HG02610 (cell line): ENCODE data around the gene AICDA.
"Not testable (repeated sequence)": the region's sequence is repeated elsewhere in the genome, so short reads cannot be mapped to it uniquely, and the experiment has no call there.

Experiments used
- ATAC-seq: cut with Tn5 transposase; IDR thresholded peaks from one replicate; pipeline ENCODE4 v1.9.1; 2021; ENCODE audit warnings: mild to moderate bottlenecking, moderate library complexity; ENCODE audit not compliant: unreplicated experiment

Gene AICDA

GRCh38 chr12:8612629-8613028, at the start of gene AICDA:
TSS of gene AICDA (minus strand) at chr12:8612859. CDS start at chr12:8612767, 92 bp downstream.
- no peak for ATAC-seq

GRCh38 chr12:8661751-8662150, 49.1 kb upstream of the AICDA start:
- no peak for ATAC-seq

DNA sequence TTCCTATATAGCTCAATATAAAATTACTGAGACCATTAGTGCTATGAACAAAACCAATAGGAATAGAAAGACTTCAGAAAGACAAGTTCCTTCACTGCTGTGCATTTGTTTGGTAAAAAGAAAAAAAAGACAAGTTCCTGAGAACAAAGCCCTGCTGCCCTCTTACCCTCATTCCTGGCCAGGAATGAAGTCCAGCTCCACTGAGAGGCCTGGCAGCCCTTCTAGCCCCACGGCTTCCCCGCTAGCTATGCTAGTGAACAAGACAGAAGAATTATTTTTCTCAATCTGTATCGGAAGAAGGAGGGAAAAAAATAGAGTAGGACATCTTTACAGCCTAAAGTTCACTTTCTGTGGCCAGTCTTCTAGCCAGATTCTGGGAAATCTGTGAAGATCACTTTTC, 48.4 kb upstream of the AICDA start:
- no peak for ATAC-seq

DNA sequence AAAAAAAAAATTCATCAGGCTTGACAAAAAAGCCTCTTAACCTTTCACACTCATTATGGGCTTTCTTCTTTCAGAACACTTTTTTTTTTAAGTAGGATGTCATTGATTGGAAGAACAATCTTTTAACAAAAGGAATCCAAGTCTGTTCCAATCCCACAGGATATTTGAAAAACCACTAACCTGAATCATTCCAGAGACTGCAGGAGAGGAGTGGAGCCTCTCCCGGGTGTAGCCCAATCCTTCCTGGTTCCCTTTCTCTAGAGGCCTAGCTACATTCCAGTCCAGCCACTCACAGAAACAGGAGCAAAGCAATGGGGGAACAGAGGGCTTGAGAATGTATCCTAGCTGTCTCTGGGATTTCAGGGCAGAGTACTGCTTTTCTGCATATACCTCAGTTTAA, 45.7 kb upstream of the AICDA start:
- no peak for ATAC-seq

DNA sequence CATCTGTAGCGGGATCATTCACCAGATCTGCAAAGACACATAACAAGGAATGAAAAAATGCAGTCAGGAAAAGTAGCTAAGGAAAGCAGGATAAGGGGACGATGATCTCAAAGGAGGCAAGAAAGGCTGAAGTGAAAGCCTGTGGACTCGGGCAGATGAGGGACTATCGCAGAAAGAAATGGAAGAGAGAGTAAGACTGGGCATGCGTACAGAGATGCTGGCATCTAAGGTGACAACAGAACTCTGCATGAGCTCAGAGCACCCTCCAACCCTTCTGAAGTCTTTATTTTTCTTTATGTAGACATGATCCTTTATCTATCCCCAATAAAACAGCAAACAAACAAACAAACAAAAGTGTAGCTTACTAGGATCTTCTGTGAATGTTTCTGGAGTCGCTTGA, 42.8 kb upstream of the AICDA start:
- ATAC-seq = no peak

DNA sequence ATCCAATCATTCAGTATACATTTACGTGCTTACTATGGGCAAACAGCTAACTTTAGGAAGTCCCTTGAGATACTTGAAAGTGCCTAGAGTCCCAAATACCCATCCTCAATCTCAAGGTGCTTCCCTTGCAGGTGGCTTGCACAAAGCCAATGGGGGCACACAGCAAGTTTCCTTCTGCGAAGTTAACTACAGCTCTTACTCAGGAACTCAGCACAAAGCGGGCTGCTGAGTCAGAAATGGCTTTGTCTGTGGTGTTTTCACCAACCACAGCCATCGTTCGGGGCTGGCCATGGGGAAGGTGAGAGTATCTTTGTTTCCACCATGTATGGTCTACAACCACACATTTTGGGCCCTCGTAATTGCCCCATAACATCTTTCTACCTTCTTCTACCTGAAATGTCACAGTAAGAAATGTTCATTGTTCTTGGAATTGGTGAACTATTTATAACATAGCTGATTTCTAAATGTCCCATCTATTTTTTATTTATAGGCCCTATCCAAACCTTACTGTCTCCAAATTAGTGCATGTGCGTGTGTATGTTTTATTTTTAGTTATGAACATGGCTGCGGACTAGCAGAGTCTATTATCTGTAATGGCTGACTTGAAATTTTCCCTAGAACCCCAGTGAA, 36.0 kb upstream of the AICDA start:
- peak; percentile 82 for ATAC-seq

GRCh38 chr12:8647968-8648367, 35.3 kb upstream of the AICDA start:
- ATAC-seq = no peak

- peak; percentile 53 for ATAC-seq
Observed at GRCh38 chr12:8644345-8645248, 31.9 kb upstream of the AICDA start.

DNA sequence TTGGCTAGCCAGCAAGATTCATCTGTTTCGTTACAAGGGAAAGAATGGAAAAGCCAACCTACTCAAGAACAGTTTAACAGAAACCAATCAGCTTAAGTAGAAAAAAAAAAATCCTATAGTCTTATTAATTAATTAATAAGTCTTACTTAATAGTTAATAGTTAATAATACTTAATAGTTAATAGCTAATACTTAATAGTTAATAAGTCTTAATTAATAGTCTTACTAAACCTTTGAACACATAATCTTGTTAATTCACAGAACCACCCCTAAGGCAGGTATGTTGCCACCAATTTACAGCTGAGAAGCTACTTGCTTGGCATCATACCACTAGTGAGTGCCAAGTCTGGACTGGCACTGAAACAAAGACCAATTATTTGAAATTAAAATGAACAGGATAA, 30.1 kb upstream of the AICDA start:
- ATAC-seq = no peak

DNA sequence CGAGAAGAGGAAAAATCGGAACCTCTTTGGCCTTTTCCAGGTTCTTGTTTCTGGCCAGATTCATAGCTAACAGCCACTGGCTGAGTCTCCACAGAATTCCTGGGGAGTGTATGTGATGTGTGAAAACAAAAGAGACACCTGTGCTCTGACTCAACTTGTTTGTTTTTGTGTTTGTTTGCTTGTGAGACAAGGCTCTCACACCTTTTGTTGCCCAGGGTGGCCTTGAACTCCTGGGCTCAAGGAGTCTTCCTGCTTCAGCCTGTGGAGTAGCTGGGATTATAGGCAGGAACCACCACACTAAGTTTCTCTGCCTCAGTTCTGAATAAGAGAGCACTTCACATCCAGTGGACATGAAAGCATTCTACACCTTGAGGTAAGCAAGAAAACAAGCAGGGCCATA, 27.3 kb upstream of the AICDA start:
- no peak for ATAC-seq

DNA sequence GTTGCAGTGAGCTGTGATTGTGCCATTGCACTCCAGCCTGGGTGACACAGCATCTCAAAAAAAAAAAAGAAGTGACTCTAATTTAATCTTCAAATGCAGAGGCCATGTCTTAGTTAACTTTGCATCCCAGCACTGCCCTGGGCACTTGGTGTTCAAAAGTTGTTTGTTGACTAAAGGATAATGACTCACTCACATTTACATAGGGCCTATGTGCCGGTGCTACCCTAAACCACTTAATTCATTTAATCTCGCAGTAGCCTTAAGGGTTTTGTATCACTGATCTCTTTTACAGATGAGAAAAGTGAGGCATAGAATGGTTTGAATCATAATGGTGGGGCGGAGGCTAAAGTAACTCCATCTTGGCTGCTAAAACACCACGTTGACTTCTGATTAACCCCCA, 26.3 kb upstream of the AICDA start:
- no peak for ATAC-seq

DNA sequence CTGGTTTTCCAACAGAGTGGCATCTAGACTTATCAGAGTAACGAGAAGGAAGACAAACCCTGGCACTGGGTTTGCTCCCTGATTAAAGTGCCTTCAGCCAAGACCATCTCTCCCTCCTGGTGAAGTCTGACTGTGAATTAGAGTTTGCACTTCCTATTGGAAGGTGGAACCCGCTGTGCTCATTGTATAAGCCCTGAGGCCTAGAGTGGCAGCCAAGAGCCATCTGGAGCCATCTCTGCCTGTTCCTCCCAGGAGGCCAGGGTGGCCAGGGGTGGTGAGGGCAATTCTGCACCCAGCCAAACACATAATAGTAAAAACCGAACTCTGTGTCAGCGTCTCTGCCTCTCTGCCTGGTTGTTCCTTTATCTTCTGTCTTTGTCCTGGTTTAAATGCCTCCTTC, 25.0 kb upstream of the AICDA start:
- ATAC-seq = no peak

DNA sequence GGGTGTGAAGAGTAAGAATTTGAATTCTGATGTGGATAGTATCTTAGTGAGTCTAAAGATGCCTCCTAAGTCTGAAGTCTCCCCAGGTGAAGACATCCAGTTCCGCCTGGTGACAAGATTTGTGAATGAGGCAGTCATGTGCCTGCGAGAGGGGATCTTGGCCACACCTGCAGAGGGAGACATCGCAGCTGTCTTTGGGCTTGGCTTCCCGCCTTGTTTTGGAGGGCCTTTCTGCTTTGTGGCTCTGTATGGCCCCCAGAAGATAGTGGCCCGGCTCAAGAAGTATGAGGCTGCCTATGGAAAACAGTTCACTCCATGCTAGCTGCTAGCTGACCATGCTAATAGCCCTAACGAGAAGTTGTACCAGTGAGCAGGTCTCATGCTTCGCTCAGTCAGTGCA, 24.6 kb upstream of the AICDA start:
- no peak for ATAC-seq

- ATAC-seq = no peak
Observed at GRCh38 chr12:8636581-8636980, 23.9 kb upstream of the AICDA start.

GRCh38 chr12:8636007-8636346, 23.3 kb upstream of the AICDA start:
- not testable (repeated sequence) for ATAC-seq

- ATAC-seq = not testable (repeated sequence)
Observed at GRCh38 chr12:8635342-8636006, 22.8 kb upstream of the AICDA start.

DNA sequence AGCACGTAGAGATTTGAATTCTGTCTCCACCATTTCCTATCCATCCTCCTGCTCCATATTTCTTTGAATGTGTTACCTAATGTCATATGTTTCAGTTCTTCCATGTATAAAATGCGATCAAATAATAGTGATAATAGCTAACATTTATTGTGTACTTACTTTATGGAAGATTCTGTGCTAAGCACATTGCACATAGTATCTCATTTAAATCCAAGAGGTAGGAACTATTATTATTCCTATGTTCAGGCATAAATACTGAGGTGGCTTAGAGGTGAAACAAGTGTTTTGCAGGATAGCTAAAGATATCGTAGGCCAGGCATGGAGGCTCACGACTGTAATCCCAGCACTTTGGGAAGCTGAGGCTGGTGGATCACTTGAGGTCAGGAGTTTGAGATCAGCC, 17.5 kb upstream of the AICDA start:
- ATAC-seq = no peak

DNA sequence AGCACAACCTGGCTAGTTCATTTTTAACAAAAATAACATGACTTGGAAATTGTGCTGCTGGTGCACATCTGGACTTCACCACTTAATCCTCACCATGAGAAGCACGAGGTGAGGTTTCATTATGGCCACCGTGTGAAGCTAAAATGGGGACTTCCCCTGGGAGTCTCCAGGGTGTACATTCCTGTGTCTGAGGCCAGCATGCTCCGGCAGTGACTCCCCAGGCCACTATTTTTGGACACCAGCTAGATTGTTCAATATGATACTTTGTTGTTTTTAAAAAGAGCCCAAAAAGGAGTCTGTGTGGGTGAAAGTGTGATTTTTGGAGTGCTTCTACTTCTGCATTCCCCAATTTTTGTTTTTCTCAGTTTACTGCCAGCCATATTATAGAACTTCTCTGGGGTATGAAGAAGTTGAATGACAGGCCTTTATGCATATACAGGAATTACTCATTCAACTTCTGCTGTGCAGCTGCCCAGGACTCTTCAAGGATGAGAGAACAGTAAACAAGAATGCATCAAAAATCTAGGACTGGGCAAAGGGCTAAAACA, 16.9 kb upstream of the AICDA start:
- ATAC-seq = peak; percentile 94

DNA sequence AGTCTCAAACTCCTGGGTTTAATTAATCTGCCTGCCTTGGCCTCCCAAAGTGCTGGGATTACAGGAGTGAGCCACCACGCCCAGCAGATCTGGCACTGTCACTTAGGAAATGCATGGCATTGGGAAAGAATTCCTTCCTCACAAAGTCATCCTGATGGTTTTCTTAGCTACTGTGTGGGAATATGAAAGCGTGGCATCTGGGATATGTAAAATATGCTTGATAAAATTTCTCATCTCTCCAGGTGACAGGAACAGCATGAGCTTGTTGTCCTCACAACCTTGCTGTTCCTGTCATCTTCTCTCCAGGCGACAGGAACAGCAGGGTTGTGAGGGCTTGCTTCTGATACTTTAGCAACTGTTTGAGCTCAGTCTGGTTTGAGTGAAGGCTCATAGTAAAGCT, 16.1 kb upstream of the AICDA start:
- no peak for ATAC-seq

- not testable (repeated sequence) for ATAC-seq
Observed at GRCh38 chr12:8624750-8625149, 12.1 kb upstream of the AICDA start.

- no peak for ATAC-seq
Observed at GRCh38 chr12:8622646-8623045, 10.0 kb upstream of the AICDA start.

GRCh38 chr12:8615206-8615605, 2.5 kb upstream of the AICDA start:
- no peak for ATAC-seq
